ENCODE results near the gene CXCL14. TPM values are rescaled to one million over a fixed set of nuclear protein-coding genes. Genes with fewer than 3 reads are reported as not detected.

The CXCL14 gene
- polyA plus RNA-seq, 3 donors from 2014 or later = not detected

DNA sequence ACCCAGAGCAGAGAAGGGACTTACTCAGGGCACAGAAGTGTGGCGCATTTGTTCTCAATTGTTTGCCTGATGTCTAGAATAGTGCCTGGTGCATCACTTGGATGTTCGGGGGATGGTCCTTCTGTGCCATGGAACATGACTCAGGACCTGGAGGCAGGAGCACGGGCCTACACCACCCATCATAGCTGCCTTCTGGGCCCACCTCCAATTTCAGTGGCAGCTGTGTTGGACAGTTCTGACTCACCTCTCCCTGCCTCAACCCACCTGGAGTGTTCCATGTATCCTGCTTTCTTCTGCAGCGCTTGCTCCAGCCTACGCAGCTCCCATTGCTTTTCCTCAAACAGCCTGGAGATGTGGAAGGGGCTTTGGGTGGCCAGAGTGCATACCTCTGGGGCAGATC lies 12.5 kb upstream of the CXCL14 start:
- H3K27ac Mint-ChIP-seq = no peak overlapping the region
- no peaks in the 10 kb centered on the region for H3K36me3 Mint-ChIP-seq
- no peak for DNase-seq
- no peak overlapping the region for H3K4me3 Mint-ChIP-seq
- no peaks in the 10 kb centered on the region for H3K9me3 Mint-ChIP-seq
- H3K27me3 Mint-ChIP-seq (ENCODE audit: low read depth in 3 of 3) = peaks cover 0 to 2% (median 0%) of the 10 kb centered on the region in 3 donors
- no peaks in the 10 kb centered on the region for H3K4me1 Mint-ChIP-seq

- no peaks in the 10 kb centered on the region for H3K9me3 Mint-ChIP-seq
- no peak overlapping the region for H3K4me3 Mint-ChIP-seq
- no peaks in the 10 kb centered on the region for H3K36me3 Mint-ChIP-seq
- no peak for DNase-seq
- H3K27ac Mint-ChIP-seq = no peak overlapping the region
- H3K4me1 Mint-ChIP-seq = no peaks in the 10 kb centered on the region
- H3K27me3 Mint-ChIP-seq (ENCODE audit: low read depth in 3 of 3) = peaks cover 0 to 3% (median 2%) of the 10 kb centered on the region in 3 donors
Observed at GRCh38 chr5:135589152-135589551, 10.4 kb upstream of the CXCL14 start.

DNA sequence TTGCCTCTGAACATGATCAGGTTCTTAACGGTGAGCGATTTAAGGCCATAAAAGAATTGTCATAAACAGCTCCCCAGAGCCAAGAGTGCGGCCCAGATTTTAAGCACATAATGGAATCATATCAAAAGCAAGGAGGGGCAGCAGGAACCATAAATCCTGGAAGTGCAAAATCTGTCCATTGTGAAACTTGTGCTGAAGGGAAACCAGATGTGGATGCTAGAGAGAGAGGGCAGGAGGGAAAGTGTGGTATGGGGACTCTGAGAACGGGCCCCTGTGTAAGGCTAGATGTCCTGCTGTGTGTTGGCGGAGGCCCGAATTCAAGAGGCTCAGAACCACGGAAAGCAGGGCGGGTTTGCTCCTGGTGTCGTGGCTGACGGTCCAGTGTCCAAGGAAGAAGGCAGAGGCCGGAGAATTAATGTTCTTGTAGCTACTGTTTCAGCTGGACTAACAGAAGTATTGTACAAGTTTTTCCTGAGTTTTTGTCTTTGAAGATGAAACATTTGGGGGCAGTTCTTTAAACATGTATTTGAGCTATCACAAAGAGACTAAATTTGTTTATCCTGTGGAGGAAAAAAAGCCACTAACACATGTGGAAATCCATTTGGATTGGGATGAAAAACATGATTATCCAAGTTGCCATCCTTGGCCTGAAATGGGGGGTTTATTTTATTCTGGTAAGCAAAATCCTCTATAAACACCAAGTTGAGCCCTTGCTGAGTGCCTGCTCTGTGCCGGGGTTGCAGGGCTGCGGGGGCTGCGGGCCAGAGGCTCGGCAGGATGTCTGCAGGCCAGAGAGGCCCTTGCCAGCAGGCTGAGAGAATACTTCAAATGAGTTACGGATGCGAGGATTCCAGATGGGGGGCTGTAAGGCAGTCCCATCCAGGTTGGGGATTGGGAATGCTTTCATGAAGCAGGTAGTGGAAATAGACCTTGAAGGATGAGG lies 9.2 kb upstream of the CXCL14 start:
- no peak overlapping the region for H3K4me3 Mint-ChIP-seq
- no peaks in the 10 kb centered on the region for H3K36me3 Mint-ChIP-seq
- H3K4me1 Mint-ChIP-seq = no peaks in the 10 kb centered on the region
- H3K27ac Mint-ChIP-seq = no peak overlapping the region
- peaks cover 0 to under 1% (median 0%) of the 10 kb centered on the region in 6 donors for H3K9me3 Mint-ChIP-seq
- peaks cover 0 to 3% (median 3%) of the 10 kb centered on the region in 3 donors for H3K27me3 Mint-ChIP-seq (ENCODE audit: low read depth in 3 of 3)
- DNase-seq = no peak

DNA sequence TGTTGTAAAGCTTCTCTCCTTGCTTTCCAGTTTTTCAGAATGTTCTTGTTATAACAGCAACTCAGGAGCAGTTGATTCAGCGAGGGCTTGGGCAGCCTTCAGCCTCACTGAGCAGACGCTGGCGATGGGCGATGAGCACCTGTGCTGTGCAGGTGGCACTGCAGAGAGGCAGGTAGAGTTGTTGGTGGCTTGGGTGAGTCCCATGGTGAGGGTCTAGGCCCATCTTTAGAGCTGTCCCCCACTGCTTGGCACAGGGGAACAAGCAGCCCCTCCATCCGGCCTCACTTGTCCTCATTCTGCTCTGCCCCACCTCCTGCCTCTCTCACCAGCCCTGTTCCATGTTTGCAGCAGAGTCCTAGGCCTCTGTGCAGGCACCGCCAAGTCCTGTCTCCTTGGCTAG lies 6.1 kb upstream of the CXCL14 start:
- no peaks in the 10 kb centered on the region for H3K36me3 Mint-ChIP-seq
- H3K27me3 Mint-ChIP-seq (ENCODE audit: low read depth in 3 of 3) = peaks cover under 1 to 3% (median 1%) of the 10 kb centered on the region in 3 donors
- no peak overlapping the region for H3K4me3 Mint-ChIP-seq
- no peaks in the 10 kb centered on the region for H3K4me1 Mint-ChIP-seq
- no peak overlapping the region for H3K27ac Mint-ChIP-seq
- no peak for DNase-seq
- peaks cover 0 to 4% (median 0%) of the 10 kb centered on the region in 6 donors for H3K9me3 Mint-ChIP-seq

DNA sequence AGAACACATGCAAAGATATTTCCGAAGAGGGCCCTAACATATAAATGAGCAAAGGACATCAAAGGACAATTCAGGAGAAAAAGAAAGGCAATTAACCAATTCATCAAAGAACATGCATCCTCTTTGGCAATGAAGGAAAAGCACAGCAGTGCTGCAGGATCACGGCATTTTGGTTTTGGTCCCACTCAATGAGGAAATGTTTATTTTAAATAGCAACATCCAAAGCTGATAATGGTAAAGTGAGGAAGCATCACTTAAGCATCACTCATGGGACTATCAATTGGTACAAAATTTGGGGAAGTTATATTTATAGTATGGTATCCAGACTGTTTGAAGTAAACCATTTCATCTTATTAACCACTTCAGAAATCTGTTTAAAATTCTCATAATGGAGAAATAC lies 5.5 kb upstream of the CXCL14 start:
- Mint-ChIP-seq H3K27me3 (ENCODE audit: low read depth in 3 of 3) (peaks cover 1 to 6% (median 3%) of the 10 kb centered on the region in 3 donors), H3K4me3 (no peak overlapping the region), H3K27ac (no peak overlapping the region), H3K4me1 (no peaks in the 10 kb centered on the region), H3K36me3 (no peaks in the 10 kb centered on the region), H3K9me3 (peaks cover 0 to 4% (median 0%) of the 10 kb centered on the region in 6 donors)
- DNase-seq = no peak

GRCh38 chr5:135582099-135582781 lies 3.4 kb upstream of the CXCL14 start:
- no peak for DNase-seq
- peaks cover 0 to 4% (median 0%) of the 10 kb centered on the region in 6 donors for H3K9me3 Mint-ChIP-seq
- no peak overlapping the region for H3K4me3 Mint-ChIP-seq
- H3K36me3 Mint-ChIP-seq = no peaks in the 10 kb centered on the region
- no peak overlapping the region for H3K27ac Mint-ChIP-seq
- H3K4me1 Mint-ChIP-seq = no peaks in the 10 kb centered on the region
- H3K27me3 Mint-ChIP-seq (ENCODE audit: low read depth in 3 of 3) = peaks cover 2 to 6% (median 6%) of the 10 kb centered on the region in 3 donors

- no peak for DNase-seq
- Mint-ChIP-seq H3K4me3 (no peak overlapping the region), H3K9me3 (peaks cover 0 to 4% (median 0%) of the 10 kb centered on the region in 6 donors), H3K36me3 (no peaks in the 10 kb centered on the region), H3K27me3 (ENCODE audit: low read depth in 3 of 3) (peaks cover 2 to 8% (median 3%) of the 10 kb centered on the region in 3 donors), H3K4me1 (no peaks in the 10 kb centered on the region), H3K27ac (no peak overlapping the region)
Observed at GRCh38 chr5:135578305-135578684, 496 bp downstream of the CXCL14 start.

GRCh38 chr5:135577421-135577820 lies 1.4 kb downstream of the CXCL14 start:
- peaks cover 2 to 8% (median 4%) of the 10 kb centered on the region in 3 donors for H3K27me3 Mint-ChIP-seq (ENCODE audit: low read depth in 3 of 3)
- H3K9me3 Mint-ChIP-seq = no peaks in the 10 kb centered on the region
- H3K4me3 Mint-ChIP-seq = no peak overlapping the region
- no peaks in the 10 kb centered on the region for H3K4me1 Mint-ChIP-seq
- no peak overlapping the region for H3K27ac Mint-ChIP-seq
- no peaks in the 10 kb centered on the region for H3K36me3 Mint-ChIP-seq
- no peak for DNase-seq

DNA sequence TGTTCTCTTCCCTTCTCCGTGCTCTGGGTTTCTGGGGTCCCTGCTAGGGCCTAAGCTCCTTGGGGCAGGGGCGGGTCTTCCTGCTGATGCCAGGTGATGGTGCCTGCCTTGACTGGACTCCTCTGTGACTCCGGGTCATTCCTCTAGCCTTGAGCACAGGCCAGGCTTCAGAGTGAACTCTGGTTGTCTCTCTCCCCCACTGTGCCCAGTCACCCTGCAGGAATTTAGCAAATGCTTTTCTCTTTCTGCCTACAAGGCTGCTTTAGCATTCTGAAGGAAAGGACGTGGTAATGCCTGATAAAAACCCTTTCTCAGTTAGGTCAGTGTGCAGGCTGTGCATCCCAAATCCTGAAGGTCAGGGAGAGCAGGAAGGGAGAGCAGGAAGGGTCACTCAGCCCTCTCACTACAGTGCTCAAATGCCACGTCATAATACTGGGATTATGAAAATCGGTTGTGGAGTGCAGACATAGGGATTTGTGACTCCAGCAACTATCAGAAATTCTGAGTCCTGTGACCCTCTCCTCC lies 2.7 kb downstream of the CXCL14 start:
- H3K27me3 Mint-ChIP-seq (ENCODE audit: low read depth in 3 of 3) = peaks cover 2 to 10% (median 4%) of the 10 kb centered on the region in 3 donors

DNA sequence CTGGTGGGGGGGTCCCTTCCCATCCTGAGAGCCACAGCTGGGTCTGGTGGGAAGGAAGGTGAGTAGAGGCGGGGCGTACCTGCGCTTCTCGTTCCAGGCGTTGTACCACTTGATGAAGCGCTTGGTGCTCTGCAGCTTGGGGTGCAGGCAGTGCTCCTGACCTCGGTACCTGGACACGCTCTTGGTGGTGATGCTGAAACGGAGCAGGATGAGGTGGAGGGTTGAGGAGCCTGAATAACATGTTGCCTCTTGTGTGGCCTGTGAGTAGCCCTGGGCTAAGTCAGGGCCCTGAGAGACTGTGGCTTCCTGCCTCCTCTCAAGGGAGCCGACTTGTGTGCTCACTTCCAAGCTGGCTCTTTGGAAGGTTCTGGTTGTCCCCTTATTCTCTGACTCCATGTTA lies 4.3 kb downstream of the CXCL14 start:
- DNase-seq = no peak
- Mint-ChIP-seq H3K36me3 (no peaks in the 10 kb centered on the region), H3K4me1 (no peaks in the 10 kb centered on the region), H3K27me3 (ENCODE audit: low read depth in 3 of 3) (peaks cover 2 to 6% (median 4%) of the 10 kb centered on the region in 3 donors), H3K27ac (no peak overlapping the region), H3K9me3 (no peaks in the 10 kb centered on the region), H3K4me3 (no peak overlapping the region)

More for the DNA sequence above, 2.7 kb downstream of the CXCL14 start:
- DNase-seq = no peak
- no peaks in the 10 kb centered on the region for H3K4me1 Mint-ChIP-seq
- H3K9me3 Mint-ChIP-seq = no peaks in the 10 kb centered on the region
- H3K27ac Mint-ChIP-seq = no peak overlapping the region
- H3K4me3 Mint-ChIP-seq = no peak overlapping the region
- H3K36me3 Mint-ChIP-seq = no peaks in the 10 kb centered on the region

GRCh38 chr5:135571902-135572301 lies 6.9 kb downstream of the CXCL14 start:
- no peaks in the 10 kb centered on the region for H3K36me3 Mint-ChIP-seq
- no peaks in the 10 kb centered on the region for H3K9me3 Mint-ChIP-seq
- no peak overlapping the region for H3K27ac Mint-ChIP-seq
- DNase-seq = no peak
- H3K4me3 Mint-ChIP-seq = no peak overlapping the region
- no peaks in the 10 kb centered on the region for H3K4me1 Mint-ChIP-seq
- H3K27me3 Mint-ChIP-seq (ENCODE audit: low read depth in 3 of 3) = peaks cover 0 to 3% (median 1%) of the 10 kb centered on the region in 3 donors

DNA sequence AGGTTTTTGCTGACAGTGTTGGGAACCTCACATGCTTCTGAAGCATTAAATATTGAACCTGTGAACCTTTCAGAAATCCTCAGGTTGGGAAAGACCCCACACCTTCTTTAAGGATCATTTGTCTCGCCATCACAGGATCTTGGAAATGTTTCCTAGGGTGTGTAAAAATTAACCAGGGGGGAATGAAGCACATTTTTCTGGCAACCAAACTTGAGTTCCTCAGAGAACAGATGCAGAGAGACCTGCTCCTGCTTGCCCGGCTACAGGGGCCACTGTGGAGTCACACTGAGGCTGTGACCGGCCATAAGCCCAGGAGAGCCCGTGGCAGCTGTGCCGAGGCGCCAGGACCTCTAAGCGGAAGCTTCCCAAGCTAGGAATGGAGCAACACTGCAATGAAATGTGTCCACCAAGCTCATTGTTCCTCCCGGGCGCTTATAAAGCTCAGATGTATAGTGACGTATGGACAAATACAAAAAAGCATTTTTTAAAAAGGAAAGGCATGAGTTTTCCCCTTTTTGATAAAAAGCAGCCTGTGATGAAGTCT lies 7.7 kb downstream of the CXCL14 start:
- no peak for DNase-seq
- Mint-ChIP-seq H3K4me1 (no peaks in the 10 kb centered on the region), H3K27me3 (ENCODE audit: low read depth in 3 of 3) (peaks cover 0 to 3% (median 3%) of the 10 kb centered on the region in 3 donors), H3K4me3 (no peak overlapping the region), H3K36me3 (no peaks in the 10 kb centered on the region), H3K27ac (no peak overlapping the region), H3K9me3 (no peaks in the 10 kb centered on the region)

GRCh38 chr5:135570453-135570764 lies 8.4 kb downstream of the CXCL14 start:
- Mint-ChIP-seq H3K27ac (no peak overlapping the region), H3K4me3 (no peak overlapping the region), H3K4me1 (no peaks in the 10 kb centered on the region), H3K9me3 (no peaks in the 10 kb centered on the region), H3K27me3 (ENCODE audit: low read depth in 3 of 3) (peaks cover 0 to 5% (median 3%) of the 10 kb centered on the region in 3 donors), H3K36me3 (no peaks in the 10 kb centered on the region)
- no peak for DNase-seq
